ENCODE data around the gene PRKCA. TPM values are rescaled to one million over a fixed set of nuclear protein-coding genes. Genes with fewer than 3 reads are reported as not detected.
A peak's percentile ranks its signal among the peaks of the same experiment; 100 is the strongest.

PRKCA gene
- total and polyA plus RNA-seq, 5 experiments from 2014 or later = 1.3 to 97.3 (median 5.8) TPM

DNA sequence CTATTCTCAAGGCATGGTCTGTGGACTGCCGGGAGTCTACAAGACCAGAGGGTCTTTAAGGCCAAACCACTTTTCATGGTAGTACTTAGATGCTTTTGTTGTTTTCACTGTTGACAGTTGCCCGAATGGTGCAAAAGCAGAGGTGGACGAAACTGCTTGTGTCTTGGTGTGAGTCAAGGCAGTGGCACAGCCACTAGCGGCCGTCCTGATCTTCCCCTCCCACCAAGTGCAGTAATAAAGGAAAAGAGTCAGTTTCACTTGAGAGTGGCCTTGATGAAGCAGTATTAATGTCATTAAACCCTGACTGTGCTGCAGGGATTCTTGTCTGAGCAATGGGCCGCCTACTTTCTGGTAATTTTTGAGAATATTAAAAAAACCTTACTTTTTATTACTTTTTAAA is 109.1 kb downstream of the PRKCA start:
- H3K4me3 Mint-ChIP-seq = no peak overlapping the region
- ATAC-seq = no peak
- DNase-seq = no peak
- peak overlapping the region in 1 of 10 donors; percentile 66 for H3K27ac Mint-ChIP-seq
- peaks cover 0 to 2% (median 0%) of the 10 kb centered on the region in 9 donors for H3K9me3 Mint-ChIP-seq
- no peaks in the 10 kb centered on the region for H3K27me3 Mint-ChIP-seq
- H3K36me3 Mint-ChIP-seq = no peaks in the 10 kb centered on the region
- H3K4me1 Mint-ChIP-seq = peaks cover 27 to 89% (median 69%) of the 10 kb centered on the region in 4 donors
- POLR2A ChIA-PET = no interaction called here

DNA sequence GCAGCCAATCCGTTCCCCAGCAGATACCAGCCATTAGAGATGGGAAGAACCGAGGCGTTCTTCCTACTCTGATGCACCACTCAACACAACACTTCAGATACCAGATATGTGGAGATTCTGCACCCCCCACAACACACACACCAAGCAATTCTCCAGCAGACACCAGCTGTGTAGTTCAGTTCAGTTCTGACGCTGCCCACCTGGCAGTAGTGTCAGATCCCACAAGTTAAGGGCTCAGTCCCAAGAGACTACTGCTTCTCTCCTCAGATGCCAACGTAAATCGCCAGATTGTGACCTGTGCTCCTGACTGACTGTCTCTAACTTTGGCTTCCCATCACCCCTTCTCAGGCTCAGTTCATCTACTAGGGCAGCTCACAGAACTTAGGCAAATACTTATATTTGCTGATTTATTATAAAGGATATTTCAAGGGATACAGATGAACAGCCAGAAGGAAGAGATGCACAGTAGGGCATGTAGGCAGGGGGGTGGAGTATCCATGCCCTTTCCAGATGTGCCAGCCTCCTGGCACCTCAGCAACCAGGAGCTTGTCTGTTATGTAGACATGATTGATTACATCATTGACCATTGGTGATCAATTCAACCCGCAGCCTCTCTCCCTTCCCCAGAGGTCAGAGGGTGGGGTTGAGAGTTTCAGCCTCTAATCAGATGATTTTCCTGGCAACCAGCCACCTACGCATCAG is 110.6 kb downstream of the PRKCA start:
- H3K9me3 Mint-ChIP-seq = peaks cover 0 to 2% (median 0%) of the 10 kb centered on the region in 9 donors
- H3K36me3 Mint-ChIP-seq = no peaks in the 10 kb centered on the region
- H3K4me3 Mint-ChIP-seq = peak overlapping the region in 8 of 10 donors; percentile 3 to 58 (median 29)
- H3K4me1 Mint-ChIP-seq = peaks cover 23 to 88% (median 68%) of the 10 kb centered on the region in 4 donors
- POLR2A ChIA-PET = interaction anchor here (0.5 to 1.2 kb wide), 2 partner anchors 11 to 1591 kb away, joined by 3 read pairs; no protein-coding TSS in a partner anchor
- no peaks in the 10 kb centered on the region for H3K27me3 Mint-ChIP-seq
- DNase-seq (no peak), ATAC-seq (no peak)
- H3K27ac Mint-ChIP-seq = peak overlapping the region; percentile 8 to 81 (median 56)

DNA sequence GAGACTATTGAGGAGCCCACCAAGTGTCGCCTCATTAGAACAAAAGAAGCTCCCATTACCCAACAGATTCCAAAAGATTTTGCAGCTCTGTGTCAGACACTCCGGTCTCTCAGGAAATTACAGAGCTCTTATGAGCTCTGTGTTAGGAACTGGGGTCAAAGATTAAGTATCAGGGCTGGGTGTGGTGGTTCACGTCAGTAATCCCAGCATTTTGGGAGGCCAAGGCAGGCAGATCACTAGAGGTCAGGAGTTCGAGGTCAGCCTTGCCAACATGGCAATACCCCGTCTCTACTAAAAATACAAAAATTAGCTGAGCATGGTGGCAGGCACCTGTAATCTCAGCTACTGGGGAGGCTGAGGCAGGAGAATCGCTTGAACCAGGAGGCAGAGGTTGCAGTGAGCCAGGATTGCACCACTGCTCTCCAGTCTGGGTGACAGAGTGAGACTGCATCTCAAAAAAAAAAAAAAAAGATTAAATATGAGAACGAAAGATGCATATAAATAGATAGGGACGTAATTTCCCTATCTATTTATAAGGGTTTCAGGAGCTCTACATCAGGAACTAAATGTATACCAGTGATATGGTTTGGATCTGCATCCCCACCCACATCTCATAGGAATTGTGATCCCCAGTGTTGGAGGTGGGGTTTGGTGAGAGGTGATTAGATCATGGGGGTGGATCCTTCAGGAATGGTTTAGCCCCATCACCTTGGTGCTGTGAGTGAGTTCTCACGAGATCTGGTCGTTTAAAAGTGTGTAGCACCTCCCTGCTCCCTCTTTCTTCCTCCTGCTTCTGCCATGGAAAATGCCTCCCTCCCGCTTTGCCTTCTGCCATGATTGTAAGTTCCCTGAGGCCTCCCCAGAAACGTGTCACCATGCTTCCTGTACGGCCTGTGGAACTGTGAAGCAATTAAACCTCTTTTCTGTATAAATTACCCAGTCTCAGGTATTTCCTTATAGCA is 111.4 kb downstream of the PRKCA start:
- Mint-ChIP-seq H3K27ac (peak overlapping the region; percentile 15 to 88 (median 72)), H3K27me3 (no peaks in the 10 kb centered on the region), H3K4me1 (peaks cover 23 to 85% (median 61%) of the 10 kb centered on the region in 4 donors), H3K4me3 (peak overlapping the region in 4 of 10 donors; percentile 22 to 64 (median 48)), H3K36me3 (no peaks in the 10 kb centered on the region), H3K9me3 (peaks cover 0 to 2% (median 0%) of the 10 kb centered on the region in 9 donors)
- DNase-seq (no peak), ATAC-seq (no peak)
- POLR2A ChIA-PET = interaction anchor here (1.2 kb wide), 1 partner anchor 12 kb away, joined by 3 read pairs; no protein-coding TSS in a partner anchor

DNA sequence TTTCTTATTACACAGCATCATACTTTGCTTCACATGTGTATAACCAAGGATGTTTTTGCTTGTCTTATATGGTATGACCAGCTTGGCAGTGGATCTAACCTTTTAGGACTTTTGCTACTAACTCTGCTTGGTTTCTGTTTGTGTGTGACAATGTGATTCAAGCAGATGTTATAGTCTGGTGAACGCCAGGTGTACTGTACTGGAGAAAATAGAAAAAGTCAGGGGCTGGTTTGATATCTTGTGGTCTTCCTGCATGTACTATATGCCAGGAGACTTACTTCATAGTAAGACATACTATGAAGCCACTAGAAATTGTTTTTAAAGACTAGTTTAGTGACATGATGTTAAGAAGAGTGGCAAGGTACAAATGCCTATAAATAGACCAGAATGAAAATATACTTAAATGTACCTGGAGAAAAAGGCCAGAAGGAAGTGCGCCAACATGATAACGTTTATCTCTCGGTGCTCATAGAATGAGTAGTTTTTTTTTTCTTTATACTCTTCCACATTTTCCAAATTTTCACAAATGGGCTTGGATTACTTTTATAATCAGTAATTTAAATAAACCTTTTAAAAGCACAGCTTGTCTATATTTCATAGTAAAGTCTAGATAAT is 112.3 kb downstream of the PRKCA start:
- ATAC-seq (peak in 1 of 2 donors; percentile 69), DNase-seq (peak in 1 of 10 donors; percentile 8)
- Mint-ChIP-seq H3K4me3 (peak overlapping the region in 7 of 10 donors; percentile 31 to 67 (median 54)), H3K36me3 (peaks cover 0 to 2% (median 0%) of the 10 kb centered on the region in 3 donors), H3K27ac (peak overlapping the region in 9 of 10 donors; percentile 11 to 89 (median 75)), H3K4me1 (peaks cover 23 to 84% (median 58%) of the 10 kb centered on the region in 4 donors), H3K27me3 (no peaks in the 10 kb centered on the region), H3K9me3 (peaks cover 0 to 2% (median 0%) of the 10 kb centered on the region in 9 donors)
- POLR2A ChIA-PET = interaction anchor here (0.9 to 1.3 kb wide), 2 partner anchors 9 to 83 kb away, joined by 3 to 4 read pairs; no protein-coding TSS in a partner anchor

- POLR2A ChIA-PET = interaction anchor here (0.9 to 1.3 kb wide), 2 partner anchors 10 to 84 kb away, joined by 3 to 4 read pairs; no protein-coding TSS in a partner anchor
- Mint-ChIP-seq H3K27me3 (no peaks in the 10 kb centered on the region), H3K27ac (peak overlapping the region in 9 of 10 donors; percentile 32 to 89 (median 83)), H3K4me3 (peak overlapping the region; percentile 43 to 81 (median 64)), H3K4me1 (peaks cover 23 to 78% (median 61%) of the 10 kb centered on the region in 4 donors), H3K9me3 (peaks cover 0 to 2% (median 0%) of the 10 kb centered on the region in 9 donors), H3K36me3 (peaks cover 0 to 2% (median 0%) of the 10 kb centered on the region in 3 donors)
- peak; percentile 61 to 70 for ATAC-seq
- DNase-seq = peak in 1 of 10 donors; percentile 40
Observed at GRCh38 chr17:66415366-66416206, 113.2 kb downstream of the PRKCA start.

DNA sequence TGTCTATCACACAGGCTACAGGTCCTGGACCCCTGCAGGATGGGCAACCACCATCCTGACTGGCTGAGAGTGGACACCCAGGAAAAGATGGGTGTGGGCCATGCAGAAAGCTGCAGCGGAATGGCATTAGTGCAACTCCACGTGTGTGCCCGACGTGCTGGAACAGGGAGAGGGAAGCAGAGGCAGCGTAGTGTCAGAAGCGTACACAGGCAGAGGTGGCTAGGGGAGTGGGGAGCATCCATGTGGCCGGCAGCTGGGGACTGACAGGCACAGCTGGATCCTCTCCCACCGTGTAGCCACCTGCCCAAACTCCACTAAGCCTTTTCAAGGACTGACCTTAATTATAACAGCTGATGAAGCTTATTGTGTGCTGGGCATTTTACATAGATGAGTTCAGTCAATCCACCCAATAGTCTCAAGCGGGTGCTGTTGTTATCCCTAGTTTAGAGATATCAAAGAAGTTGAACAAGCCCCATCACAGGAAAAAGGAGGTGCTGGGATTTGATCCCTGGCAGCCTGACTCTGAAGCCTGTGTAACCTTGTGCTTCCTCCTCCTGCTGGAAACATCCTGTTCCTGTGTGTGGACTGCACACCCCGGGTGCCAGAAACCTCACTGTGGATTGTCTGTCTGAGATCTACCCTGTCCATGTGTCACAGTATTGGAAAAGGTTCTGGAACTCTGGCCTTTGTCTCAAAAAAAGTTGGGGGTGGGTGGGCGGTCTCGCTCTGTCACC is 114.0 kb downstream of the PRKCA start:
- peak overlapping the region in 7 of 10 donors; percentile 25 to 88 (median 47) for H3K27ac Mint-ChIP-seq

DNA sequence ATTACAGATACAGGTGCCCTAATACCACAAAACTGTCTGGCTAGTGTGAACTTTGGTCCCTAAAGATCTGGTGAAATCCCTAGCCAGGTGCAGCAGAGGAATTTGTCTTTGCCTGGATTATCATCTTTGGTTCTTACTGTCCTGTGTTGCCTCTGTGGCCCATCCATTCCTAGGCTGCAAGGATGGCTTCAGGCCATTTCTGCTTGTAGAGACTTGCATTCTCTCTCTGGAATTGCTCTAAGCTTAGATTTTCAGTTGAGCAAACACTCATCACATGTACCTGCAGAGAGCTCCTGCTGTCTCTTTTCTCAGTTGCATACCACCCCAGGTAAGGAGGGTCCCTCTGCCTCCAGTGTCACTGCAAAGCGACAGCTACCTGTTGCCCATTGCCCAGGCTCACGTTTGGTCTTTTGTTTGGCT is 114.9 kb downstream of the PRKCA start:
- Mint-ChIP-seq H3K36me3 (peaks cover 0 to 4% (median 2%) of the 10 kb centered on the region in 3 donors), H3K27ac (peak overlapping the region in 4 of 10 donors; percentile 33 to 75 (median 54)), H3K4me1 (peaks cover 29 to 81% (median 74%) of the 10 kb centered on the region in 4 donors), H3K4me3 (peak overlapping the region in 3 of 10 donors; percentile 18 to 34 (median 20)), H3K27me3 (no peaks in the 10 kb centered on the region), H3K9me3 (peaks cover 0 to 2% (median 0%) of the 10 kb centered on the region in 9 donors)
- no peak for DNase-seq
- ATAC-seq = no peak
- POLR2A ChIA-PET = no interaction called here

More for the DNA sequence above, 114.0 kb downstream of the PRKCA start:
- peaks cover 0 to 2% (median 0%) of the 10 kb centered on the region in 9 donors for H3K9me3 Mint-ChIP-seq
- POLR2A ChIA-PET = no interaction called here
- no peaks in the 10 kb centered on the region for H3K27me3 Mint-ChIP-seq
- peaks cover 0 to 4% (median under 1%) of the 10 kb centered on the region in 3 donors for H3K36me3 Mint-ChIP-seq
- no peak for ATAC-seq
- H3K4me1 Mint-ChIP-seq = peaks cover 25 to 78% (median 67%) of the 10 kb centered on the region in 4 donors
- H3K4me3 Mint-ChIP-seq = peak overlapping the region in 5 of 10 donors; percentile 6 to 62 (median 54)
- no peak for DNase-seq

- POLR2A ChIA-PET = interaction anchor here (0.8 kb wide), 1 partner anchor 22 kb away, joined by 4 read pairs; no protein-coding TSS in a partner anchor
- ATAC-seq = no peak
- H3K27ac Mint-ChIP-seq = peak overlapping the region in 5 of 10 donors; percentile 1 to 68 (median 39)
- peak overlapping the region in 2 of 10 donors; percentile 7 to 16 for H3K4me3 Mint-ChIP-seq
- no peaks in the 10 kb centered on the region for H3K27me3 Mint-ChIP-seq
- H3K36me3 Mint-ChIP-seq = peaks cover 0 to 4% (median 2%) of the 10 kb centered on the region in 3 donors
- H3K9me3 Mint-ChIP-seq = no peaks in the 10 kb centered on the region
- H3K4me1 Mint-ChIP-seq = peaks cover 29 to 81% (median 66%) of the 10 kb centered on the region in 4 donors
- DNase-seq = no peak
Observed at GRCh38 chr17:66420961-66421371, 118.6 kb downstream of the PRKCA start.

DNA sequence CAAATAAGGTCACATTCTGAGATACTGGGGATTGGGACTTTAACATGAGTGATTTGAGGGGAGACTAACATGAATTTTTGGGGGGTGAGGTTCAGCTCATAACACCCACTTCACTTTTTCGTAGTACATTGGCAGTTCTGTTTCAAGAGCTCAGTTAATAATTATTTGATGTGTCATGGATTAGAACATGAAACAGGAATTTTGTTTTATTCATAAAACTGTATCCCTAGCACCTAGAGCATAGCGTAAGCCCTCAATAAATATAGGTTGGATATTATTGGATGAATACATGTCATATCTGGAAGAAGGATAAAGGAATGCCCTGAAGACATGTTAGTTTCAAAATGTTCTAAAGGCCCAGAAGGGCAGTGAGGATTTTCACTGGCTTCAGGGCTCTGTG is 119.8 kb downstream of the PRKCA start:
- Mint-ChIP-seq H3K36me3 (peaks cover 0 to 4% (median 2%) of the 10 kb centered on the region in 3 donors), H3K9me3 (no peaks in the 10 kb centered on the region), H3K27me3 (no peaks in the 10 kb centered on the region), H3K4me1 (peaks cover 32 to 79% (median 63%) of the 10 kb centered on the region in 4 donors), H3K4me3 (peak overlapping the region in 3 of 10 donors; percentile 11 to 37 (median 29)), H3K27ac (peak overlapping the region in 6 of 10 donors; percentile 1 to 78 (median 67))
- DNase-seq (no peak), ATAC-seq (no peak)
- POLR2A ChIA-PET = interaction anchor here (0.7 kb wide), 2 partner anchors 14 to 87 kb away, joined by 3 read pairs; no protein-coding TSS in a partner anchor
